Hematopoietic multipotent progenitor cell treated with erythropoietin and hydrocortisone succinate and interleukin-3 and kit ligand, for 17 days (in vitro differentiated cells): ENCODE data around the gene CHPF2.

Experiments used
- DNase-seq: peaks from one replicate; pipeline ENCODE4 v3.0.0-alpha.2; 2015; ENCODE audit warnings: low spot score

Gene CHPF2

GRCh38 chr7:151204383-151205032, 27.8 kb upstream of the CHPF2 start:
- no peak for DNase-seq

GRCh38 chr7:151205730-151206129, 26.6 kb upstream of the CHPF2 start:
- no peak for DNase-seq

- no peak for DNase-seq
Observed at GRCh38 chr7:151206914-151207313, 25.4 kb upstream of the CHPF2 start.

GRCh38 chr7:151207315-151207714, 25.0 kb upstream of the CHPF2 start:
- no peak for DNase-seq

- no peak for DNase-seq
Observed at GRCh38 chr7:151207804-151208203, 24.5 kb upstream of the CHPF2 start.

- DNase-seq: no peak
Observed at GRCh38 chr7:151208253-151208862, 23.9 kb upstream of the CHPF2 start.

- no peak for DNase-seq
Observed at GRCh38 chr7:151209588-151209987, 22.7 kb upstream of the CHPF2 start.

GRCh38 chr7:151210087-151210854, 22.0 kb upstream of the CHPF2 start, which contains the start of gene H2BK1:
TSS of gene H2BK1 (minus strand) at chr7:151210488. CDS start at chr7:151210318, 170 bp downstream.
- DNase-seq: no peak

- DNase-seq: no peak
Observed at GRCh38 chr7:151211155-151211772, 21.0 kb upstream of the CHPF2 start.

GRCh38 chr7:151212626-151213025, 19.7 kb upstream of the CHPF2 start:
- no peak for DNase-seq

GRCh38 chr7:151213826-151214225, 18.5 kb upstream of the CHPF2 start:
- DNase-seq: no peak

- DNase-seq: no peak
Observed at GRCh38 chr7:151215396-151215795, 16.9 kb upstream of the CHPF2 start.

GRCh38 chr7:151218170-151218569, 14.1 kb upstream of the CHPF2 start:
- DNase-seq: no peak

- DNase-seq: no peak
Observed at GRCh38 chr7:151223728-151224127, 8.6 kb upstream of the CHPF2 start.

GRCh38 chr7:151225948-151226510, 6.3 kb upstream of the CHPF2 start:
- DNase-seq: no peak

- DNase-seq: no peak
Observed at GRCh38 chr7:151226560-151226874, 5.8 kb upstream of the CHPF2 start.

GRCh38 chr7:151226875-151227782, 5.2 kb upstream of the CHPF2 start, which contains the start of gene ABCF2:
TSS of gene ABCF2 (minus strand) at chr7:151227205. CDS start at chr7:151226458, 747 bp downstream.
- DNase-seq: peak; percentile 95

GRCh38 chr7:151228024-151228866, 4.0 kb upstream of the CHPF2 start:
- DNase-seq: peak; percentile 25

- no peak for DNase-seq
Observed at GRCh38 chr7:151229249-151229648, 3.0 kb upstream of the CHPF2 start.

GRCh38 chr7:151231080-151231479, 1.2 kb upstream of the CHPF2 start:
- no peak for DNase-seq
